ENCODE measurements around the gene UBAP1. TPM values are rescaled to one million over a fixed set of nuclear protein-coding genes. Genes with fewer than 3 reads are reported as not detected.
"Not testable (repeated sequence)": the region's sequence is repeated elsewhere in the genome, so short reads cannot be mapped to it uniquely, and the experiment has no call there.

The UBAP1 gene
- total RNA-seq, 1 donor from 2014 or later, result 28.4 TPM

DNA sequence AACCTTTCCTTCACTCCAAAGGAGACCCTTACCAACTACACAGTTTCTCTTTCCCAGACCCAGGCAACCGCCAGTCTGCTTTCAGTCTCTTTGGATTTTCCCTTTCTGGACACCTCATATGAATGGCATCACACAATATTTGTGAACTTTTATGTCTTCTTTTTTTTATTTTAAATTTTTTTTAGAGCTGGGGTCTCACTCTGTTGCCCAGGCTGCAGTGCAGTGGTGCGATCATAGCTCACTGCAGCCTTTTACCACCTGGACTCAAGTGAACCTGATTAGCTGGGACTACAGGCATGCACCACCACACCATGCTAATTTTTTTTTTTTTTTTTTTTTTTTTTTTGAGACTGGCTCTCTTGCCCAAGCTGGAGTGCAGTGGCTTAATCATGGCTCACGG lies 37.5 kb downstream of the UBAP1 start:
- no peak overlapping the region for H3K27ac Mint-ChIP-seq (ENCODE audit: unreplicated experiment)
- TF ChIP-seq, protein P1, sequence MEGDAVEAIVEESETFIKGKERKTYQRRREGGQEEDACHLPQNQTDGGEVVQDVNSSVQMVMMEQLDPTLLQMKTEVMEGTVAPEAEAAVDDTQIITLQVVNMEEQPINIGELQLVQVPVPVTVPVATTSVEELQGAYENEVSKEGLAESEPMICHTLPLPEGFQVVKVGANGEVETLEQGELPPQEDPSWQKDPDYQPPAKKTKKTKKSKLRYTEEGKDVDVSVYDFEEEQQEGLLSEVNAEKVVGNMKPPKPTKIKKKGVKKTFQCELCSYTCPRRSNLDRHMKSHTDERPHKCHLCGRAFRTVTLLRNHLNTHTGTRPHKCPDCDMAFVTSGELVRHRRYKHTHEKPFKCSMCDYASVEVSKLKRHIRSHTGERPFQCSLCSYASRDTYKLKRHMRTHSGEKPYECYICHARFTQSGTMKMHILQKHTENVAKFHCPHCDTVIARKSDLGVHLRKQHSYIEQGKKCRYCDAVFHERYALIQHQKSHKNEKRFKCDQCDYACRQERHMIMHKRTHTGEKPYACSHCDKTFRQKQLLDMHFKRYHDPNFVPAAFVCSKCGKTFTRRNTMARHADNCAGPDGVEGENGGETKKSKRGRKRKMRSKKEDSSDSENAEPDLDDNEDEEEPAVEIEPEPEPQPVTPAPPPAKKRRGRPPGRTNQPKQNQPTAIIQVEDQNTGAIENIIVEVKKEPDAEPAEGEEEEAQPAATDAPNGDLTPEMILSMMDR (IDR thresholded peaks at IDR 0.05; ENCODE audit: partially characterized antibody, unreplicated experiment), result no peak
- H3K4me3 Mint-ChIP-seq (ENCODE audit: unreplicated experiment), result no peak overlapping the region
- DNase-seq, result no peak
- no peaks in the 10 kb centered on the region for H3K9me3 Mint-ChIP-seq (ENCODE audit: unreplicated experiment)
- H3K27me3 Mint-ChIP-seq (ENCODE audit: unreplicated experiment), result peaks cover 2% of the 10 kb centered on the region
- H3K4me1 Mint-ChIP-seq (ENCODE audit: low read depth, unreplicated experiment), result no peaks in the 10 kb centered on the region
- H3K36me3 Mint-ChIP-seq (ENCODE audit: unreplicated experiment), result no peaks in the 10 kb centered on the region

DNA sequence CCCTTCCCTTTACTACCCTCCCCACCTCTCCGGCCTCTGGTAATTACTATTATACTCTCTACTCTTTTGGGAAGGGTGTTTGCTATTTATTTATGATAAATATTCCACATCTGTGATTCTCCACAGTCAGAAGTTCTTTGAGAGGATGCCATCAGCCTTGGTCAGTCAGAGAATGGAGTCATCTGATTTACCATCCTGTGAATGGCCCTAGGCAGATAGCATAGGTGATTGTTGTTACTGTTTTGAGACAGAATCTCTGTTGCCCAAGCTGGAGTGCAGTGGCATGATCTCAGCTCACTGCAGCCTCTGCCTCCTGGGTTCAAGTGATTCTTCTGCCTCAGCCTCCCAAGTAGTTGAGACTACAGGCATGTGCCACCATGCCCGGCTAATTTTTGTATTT lies 38.2 kb downstream of the UBAP1 start:
- DNase-seq; H3K36me3 Mint-ChIP-seq (ENCODE audit: unreplicated experiment); H3K4me3 Mint-ChIP-seq (ENCODE audit: unreplicated experiment); H3K9me3 Mint-ChIP-seq (ENCODE audit: unreplicated experiment); H3K27ac Mint-ChIP-seq (ENCODE audit: unreplicated experiment); H3K27me3 Mint-ChIP-seq (ENCODE audit: unreplicated experiment); H3K4me1 Mint-ChIP-seq (ENCODE audit: low read depth, unreplicated experiment): not testable (repeated sequence)

DNA sequence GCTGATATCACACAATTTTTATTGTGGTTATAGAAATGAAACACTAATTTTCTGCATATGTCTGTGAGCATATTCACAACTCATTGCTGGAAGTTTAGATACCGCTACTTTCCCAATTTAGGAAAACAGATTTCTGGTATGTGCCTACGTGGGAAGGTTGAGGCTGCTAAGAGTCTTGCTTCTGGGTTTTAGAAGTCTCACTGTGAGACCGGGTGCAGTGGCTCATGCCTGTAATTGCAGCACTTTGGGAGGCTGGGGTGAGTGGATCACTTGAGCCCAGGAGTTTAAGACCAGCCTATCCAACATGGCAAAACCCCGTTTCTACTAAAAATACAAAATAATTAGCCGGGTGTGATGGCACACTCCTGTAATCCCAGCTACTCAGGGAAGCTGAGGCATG lies 39.6 kb downstream of the UBAP1 start:
- no peak overlapping the region for H3K27ac Mint-ChIP-seq (ENCODE audit: unreplicated experiment)
- peaks cover 1% of the 10 kb centered on the region for H3K9me3 Mint-ChIP-seq (ENCODE audit: unreplicated experiment)
- H3K27me3 Mint-ChIP-seq (ENCODE audit: unreplicated experiment), result peaks cover 2% of the 10 kb centered on the region
- H3K36me3 Mint-ChIP-seq (ENCODE audit: unreplicated experiment), result no peaks in the 10 kb centered on the region
- no peak overlapping the region for H3K4me3 Mint-ChIP-seq (ENCODE audit: unreplicated experiment)
- no peak for DNase-seq
- TF ChIP-seq, protein P1 (IDR thresholded peaks at IDR 0.05; ENCODE audit: partially characterized antibody, unreplicated experiment), result no peak
- H3K4me1 Mint-ChIP-seq (ENCODE audit: low read depth, unreplicated experiment), result peaks cover 1% of the 10 kb centered on the region

DNA sequence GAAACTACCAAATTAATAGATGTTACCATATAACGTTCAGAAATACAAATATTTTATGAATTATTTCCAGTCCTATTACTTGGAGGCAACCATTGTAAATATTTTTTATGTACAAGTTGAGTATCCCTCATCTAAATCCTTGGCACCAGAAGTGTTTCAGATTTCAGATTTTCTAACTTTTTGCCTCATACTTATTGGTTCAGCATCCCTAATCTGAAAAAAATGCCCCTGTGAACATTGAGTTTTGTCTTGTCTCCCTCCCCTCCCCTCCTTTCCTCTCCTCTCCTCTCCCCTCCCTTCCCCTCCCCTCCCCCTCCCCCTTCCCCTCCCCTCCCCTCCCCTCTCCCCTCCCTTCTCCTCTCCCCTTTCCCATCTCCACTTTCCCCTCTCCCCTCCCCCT lies 40.6 kb downstream of the UBAP1 start:
- DNase-seq, result no peak
- TF ChIP-seq, protein P1 (IDR thresholded peaks at IDR 0.05; ENCODE audit: partially characterized antibody, unreplicated experiment), result no peak
- Mint-ChIP-seq H3K9me3 (ENCODE audit: unreplicated experiment) (peaks cover 1% of the 10 kb centered on the region), H3K27me3 (ENCODE audit: unreplicated experiment) (no peaks in the 10 kb centered on the region), H3K36me3 (ENCODE audit: unreplicated experiment) (no peaks in the 10 kb centered on the region), H3K27ac (ENCODE audit: unreplicated experiment) (no peak overlapping the region), H3K4me3 (ENCODE audit: unreplicated experiment) (no peak overlapping the region), H3K4me1 (ENCODE audit: low read depth, unreplicated experiment) (peaks cover 1% of the 10 kb centered on the region)

DNA sequence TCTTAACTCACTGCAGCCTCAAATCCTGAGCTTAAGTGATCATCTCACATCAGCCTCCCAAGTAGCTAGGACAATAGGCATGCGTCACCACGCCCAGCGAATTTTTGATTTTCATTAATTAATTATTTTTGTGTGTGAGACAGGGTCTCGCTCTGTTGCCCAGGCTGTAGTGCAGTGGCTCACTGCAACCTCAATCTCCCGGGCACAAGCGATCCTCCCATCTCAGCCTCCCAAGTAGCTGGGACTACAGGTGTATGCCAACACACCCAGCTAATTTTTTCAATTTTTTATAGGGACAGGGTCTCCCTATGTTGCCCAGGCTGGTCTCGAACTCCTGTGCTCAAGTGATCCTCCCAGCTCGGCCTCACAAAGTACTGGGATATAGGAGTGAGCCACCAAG lies 41.4 kb downstream of the UBAP1 start:
- TF ChIP-seq, protein P1 (IDR thresholded peaks at IDR 0.05; ENCODE audit: partially characterized antibody, unreplicated experiment), result no peak
- H3K4me3 Mint-ChIP-seq (ENCODE audit: unreplicated experiment), result no peak overlapping the region
- no peak for DNase-seq

DNA sequence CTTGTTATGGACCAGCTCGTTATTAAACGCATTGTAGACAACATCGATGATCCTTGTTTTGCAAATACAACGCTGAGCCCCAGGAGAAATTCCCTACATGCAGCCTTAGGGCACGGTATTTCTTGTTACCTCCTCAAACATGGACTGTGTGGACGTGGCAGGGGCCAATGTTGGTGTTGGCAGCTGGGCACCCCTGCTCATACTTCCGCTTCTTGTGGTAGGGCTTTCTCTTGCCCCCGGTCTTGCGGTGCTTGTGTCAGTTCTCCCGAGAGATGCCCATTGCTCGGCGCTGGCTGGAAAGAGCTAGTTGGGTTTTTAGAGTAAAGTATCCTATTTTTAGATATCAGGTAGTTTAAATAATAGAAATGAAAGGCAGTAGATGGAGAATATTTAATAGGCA lies 45.5 kb downstream of the UBAP1 start:
- Mint-ChIP-seq H3K4me1 (ENCODE audit: low read depth, unreplicated experiment) (peaks cover 1% of the 10 kb centered on the region), H3K27ac (ENCODE audit: unreplicated experiment) (peak overlapping the region; percentile 2), H3K27me3 (ENCODE audit: unreplicated experiment) (no peaks in the 10 kb centered on the region), H3K4me3 (ENCODE audit: unreplicated experiment) (no peak overlapping the region), H3K36me3 (ENCODE audit: unreplicated experiment) (no peaks in the 10 kb centered on the region), H3K9me3 (ENCODE audit: unreplicated experiment) (peaks cover 1% of the 10 kb centered on the region)
- no peak for DNase-seq
- TF ChIP-seq, protein P1 (IDR thresholded peaks at IDR 0.05; ENCODE audit: partially characterized antibody, unreplicated experiment), result no peak

More for the DNA sequence above, 41.4 kb downstream of the UBAP1 start:
- no peaks in the 10 kb centered on the region for H3K36me3 Mint-ChIP-seq (ENCODE audit: unreplicated experiment)
- peaks cover 1% of the 10 kb centered on the region for H3K9me3 Mint-ChIP-seq (ENCODE audit: unreplicated experiment)
- H3K27me3 Mint-ChIP-seq (ENCODE audit: unreplicated experiment), result no peaks in the 10 kb centered on the region
- no peak overlapping the region for H3K27ac Mint-ChIP-seq (ENCODE audit: unreplicated experiment)
- H3K4me1 Mint-ChIP-seq (ENCODE audit: low read depth, unreplicated experiment), result peaks cover 1% of the 10 kb centered on the region

DNA sequence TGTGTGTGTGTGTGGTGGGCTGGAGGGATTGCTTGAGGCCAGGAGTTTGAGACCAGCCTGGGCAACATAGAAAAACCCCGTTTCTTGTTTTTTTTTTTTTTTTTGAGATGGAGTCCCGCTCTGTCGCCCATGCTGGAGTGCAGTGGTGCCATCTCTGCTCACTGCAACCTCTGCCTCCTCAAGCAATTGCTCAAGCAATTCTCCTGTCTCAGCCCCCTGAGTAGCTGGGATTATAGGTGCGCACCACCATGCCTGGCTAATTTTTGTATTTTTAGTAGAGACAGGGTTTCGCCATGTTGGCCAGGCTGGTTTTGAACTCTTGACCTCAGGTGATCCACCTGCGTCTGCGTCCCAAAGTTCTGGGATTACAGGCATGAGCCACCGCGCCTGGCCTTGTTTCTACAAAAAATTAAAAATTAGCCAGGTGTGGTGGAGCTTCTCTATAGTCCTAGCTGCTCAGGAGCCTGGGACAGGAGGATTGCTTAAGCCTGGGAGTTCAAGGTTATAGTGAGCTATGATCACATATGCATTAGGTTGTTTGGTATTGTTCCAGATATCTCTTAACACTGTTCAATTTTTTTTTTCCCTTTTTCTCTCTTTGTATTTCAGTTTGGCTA lies 47.4 kb downstream of the UBAP1 start:
- not testable (repeated sequence) for H3K4me1 Mint-ChIP-seq (ENCODE audit: low read depth, unreplicated experiment); H3K27me3 Mint-ChIP-seq (ENCODE audit: unreplicated experiment); H3K27ac Mint-ChIP-seq (ENCODE audit: unreplicated experiment); DNase-seq; H3K36me3 Mint-ChIP-seq (ENCODE audit: unreplicated experiment); H3K9me3 Mint-ChIP-seq (ENCODE audit: unreplicated experiment); H3K4me3 Mint-ChIP-seq (ENCODE audit: unreplicated experiment)
